Thoracic aorta (tissue), 2 donors: ENCODE results near the gene OR13J1. TPM values are rescaled to one million over a fixed set of nuclear protein-coding genes. Genes with fewer than 3 reads are reported as not detected.

Experiments used
- ATAC-seq: fragments of 150-250 bp; one replicate; pipeline ENCODE4 v1.8.0; 2017; ENCODE audit warnings: low read depth; ENCODE audit not compliant: insufficient number of reproducible peaks, low FRiP score
- DNase-seq: peaks from one replicate; pipeline ENCODE4 v3.0.0-alpha.2; 2020; ENCODE audit warnings: low spot score
- H3K27ac ChIP-seq, 2 donors: fragments of 200-600 bp; sonication (generic); 1 replicate in 1 of 2; 2 replicates in 1 of 2; pipeline ENCODE4 v1.5.1; 2016; ENCODE audit warnings: mild to moderate bottlenecking in 2 of 2, moderate library complexity in 2 of 2
- H3K27me3 ChIP-seq: fragments of 200-600 bp; sonication (generic); replicated peaks from 2 replicates; pipeline ENCODE4 v1.6.0; 2016; ENCODE audit warnings: mild to moderate bottlenecking; ENCODE audit not compliant: insufficient read depth
- H3K36me3 ChIP-seq: fragments of 200-600 bp; sonication (generic); one replicate; pipeline ENCODE4 v1.5.1; 2016
- H3K4me1 ChIP-seq, 2 donors: fragments of 200-600 bp; sonication (generic); 1 replicate in 1 of 2; 2 replicates in 1 of 2; pipeline versions ENCODE4 v1.5.1 to v1.6.0; 2016; ENCODE audit warnings: low read depth in 2 of 2, mild to moderate bottlenecking in 1 of 2; ENCODE audit not compliant: control insufficient read depth in 1 of 2
- H3K4me3 ChIP-seq: fragments of 200-600 bp; sonication (generic); 2 replicates; pipeline ENCODE4 v1.5.1; 2016; ENCODE audit warnings: mild to moderate bottlenecking
- H3K9me3 ChIP-seq: fragments of 200-600 bp; sonication (generic); 2 replicates; pipeline ENCODE4 v1.5.1; 2016
- CTCF ChIP-seq: fragments of 200-600 bp; sonication (generic); IDR thresholded peaks from one replicate; pipeline ENCODE4 v1.5.1; 2019; ENCODE audit warnings: antibody characterized with exemption
- total RNA-seq, 2 donors: library from RNA; depleted of rRNA; stranded (reverse); fragments of >200 nt; gene quantifications; one replicate each; pipeline versions ENCODE4 v1.1.0 to v1.2.3, GENCODE V29; 2016

The OR13J1 gene
- total RNA-seq, 2 donors from 2014 or later, result not detected

DNA sequence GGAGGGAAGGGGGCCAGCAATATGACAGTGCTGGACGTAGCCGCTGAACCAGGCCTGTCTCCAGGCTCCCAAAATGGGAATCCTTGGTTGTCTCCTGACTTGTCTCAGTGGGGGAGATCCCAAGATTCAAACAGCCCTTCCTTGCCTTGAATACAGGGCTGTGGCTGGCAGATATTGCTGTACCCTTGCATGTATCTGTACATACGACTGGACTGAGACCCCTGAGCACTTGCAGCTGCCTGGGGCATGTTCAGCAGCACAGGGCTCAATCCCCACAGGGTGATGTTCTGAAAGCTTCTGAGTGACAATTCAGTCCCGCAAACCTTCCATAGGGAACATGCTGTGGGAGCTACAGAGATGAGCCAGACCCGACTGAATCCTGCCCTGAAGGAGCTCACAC lies 13.3 kb downstream of the OR13J1 start:
- H3K4me3 ChIP-seq, result no peak overlapping the region
- no peaks in the 10 kb centered on the region for H3K27me3 ChIP-seq
- peaks cover 4% of the 10 kb centered on the region for H3K36me3 ChIP-seq
- no peak for ATAC-seq
- no peaks in the 10 kb centered on the region for H3K9me3 ChIP-seq
- no peak for TF ChIP-seq CTCF
- no peaks in the 10 kb centered on the region for H3K4me1 ChIP-seq
- H3K27ac ChIP-seq, result no peak overlapping the region
- DNase-seq, result no peak

- Histone ChIP-seq H3K36me3 (peaks cover 4% of the 10 kb centered on the region), H3K27me3 (no peaks in the 10 kb centered on the region), H3K9me3 (no peaks in the 10 kb centered on the region), H3K4me1 (no peaks in the 10 kb centered on the region), H3K4me3 (no peak overlapping the region), H3K27ac (no peak overlapping the region)
- DNase-seq (no peak), ATAC-seq (no peak)
- no peak for TF ChIP-seq CTCF
Measured at GRCh38 chr9:35856206-35856605, 14.0 kb downstream of the OR13J1 start.

DNA sequence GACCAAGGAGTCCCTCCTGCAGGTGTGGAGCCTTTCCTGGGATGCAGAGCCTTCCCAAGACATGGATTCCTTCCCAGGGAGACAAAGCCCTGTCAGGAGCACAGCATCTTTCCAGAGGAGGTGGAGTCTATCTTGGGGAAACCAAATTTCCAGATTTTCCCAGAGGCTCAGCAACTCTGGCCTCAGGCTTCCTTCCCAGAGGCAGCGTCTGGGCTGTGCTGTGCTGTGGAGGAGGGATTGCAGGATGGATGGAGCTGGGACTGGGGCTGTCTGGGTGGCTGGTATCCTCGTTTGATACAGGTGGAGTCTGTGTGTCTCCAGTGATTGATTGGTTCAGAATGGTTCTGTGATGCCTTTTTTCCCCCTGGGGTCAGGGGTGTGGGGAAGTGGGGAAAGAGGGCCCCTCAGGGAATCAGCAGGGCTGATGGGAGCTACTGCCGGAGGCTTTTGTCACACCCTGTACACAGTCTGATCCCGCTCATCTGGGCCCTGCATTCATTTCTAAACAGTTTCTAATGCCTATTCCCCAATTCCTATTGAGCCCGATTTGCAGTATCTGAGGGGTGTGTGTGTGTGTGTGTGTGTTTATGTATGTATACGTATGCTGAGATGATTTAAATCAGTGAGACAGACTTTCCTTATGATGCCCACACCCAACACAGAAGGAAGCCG lies 16.0 kb downstream of the OR13J1 start:
- TF ChIP-seq CTCF, result no peak
- no peak for ATAC-seq
- no peak overlapping the region for H3K27ac ChIP-seq

DNA sequence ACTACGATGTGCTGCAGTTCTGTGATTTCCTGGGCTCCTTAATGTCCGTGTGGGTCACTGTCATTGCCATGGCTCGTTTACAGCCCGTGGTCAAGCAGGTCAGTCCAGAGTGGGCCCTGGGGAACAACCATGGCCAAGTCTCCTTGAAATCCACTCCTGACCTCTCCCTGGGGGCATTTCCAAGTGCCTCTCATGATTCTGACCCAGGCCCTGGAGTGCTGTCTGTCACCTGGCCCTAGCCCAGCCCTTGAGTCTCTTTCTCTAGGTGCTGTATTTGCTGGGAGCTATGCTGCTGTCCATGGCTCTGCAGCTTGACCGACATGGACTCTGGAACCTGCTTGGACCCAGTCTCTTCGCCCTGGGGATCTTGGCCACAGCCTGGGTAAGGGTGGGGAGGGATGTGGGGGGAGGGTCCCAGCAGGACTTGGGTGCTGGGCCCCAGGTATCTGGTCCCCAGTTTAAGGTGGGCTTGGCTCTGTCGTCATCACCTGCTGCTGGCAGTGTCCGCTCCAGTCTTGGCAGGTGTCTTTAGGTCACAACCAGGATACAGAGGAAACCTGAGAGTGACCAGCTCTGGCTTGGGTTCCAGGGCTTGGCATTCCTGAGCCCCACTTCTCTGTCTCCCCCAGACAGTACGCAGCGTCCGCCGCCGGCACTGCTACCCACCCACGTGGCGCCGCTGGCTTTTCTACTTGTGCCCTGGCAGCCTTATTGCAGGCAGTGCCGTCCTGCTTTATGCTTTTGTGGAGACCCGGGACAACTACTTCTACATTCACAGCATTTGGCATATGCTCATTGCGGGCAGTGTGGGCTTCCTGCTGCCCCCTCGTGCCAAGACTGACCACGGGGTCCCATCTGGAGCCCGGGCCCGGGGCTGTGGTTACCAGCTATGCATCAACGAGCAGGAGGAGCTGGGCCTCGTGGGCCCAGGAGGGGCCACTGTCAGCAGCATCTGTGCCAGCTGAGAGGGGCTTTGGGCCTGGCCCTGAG lies 17.0 kb downstream of the OR13J1 start:
- H3K9me3 ChIP-seq, result no peaks in the 10 kb centered on the region
- DNase-seq (no peak), ATAC-seq (no peak)
- H3K4me1 ChIP-seq, result peaks cover 1 to 6% of the 10 kb centered on the region in 2 donors
- peaks cover 4% of the 10 kb centered on the region for H3K36me3 ChIP-seq
- no peak for TF ChIP-seq CTCF
- H3K27ac ChIP-seq, result no peak overlapping the region
- no peaks in the 10 kb centered on the region for H3K27me3 ChIP-seq
- no peak overlapping the region for H3K4me3 ChIP-seq

More for the DNA sequence above, 16.0 kb downstream of the OR13J1 start:
- no peaks in the 10 kb centered on the region for H3K27me3 ChIP-seq
- DNase-seq, result no peak
- no peaks in the 10 kb centered on the region for H3K9me3 ChIP-seq
- no peaks in the 10 kb centered on the region for H3K4me1 ChIP-seq
- no peak overlapping the region for H3K4me3 ChIP-seq
- peaks cover 4% of the 10 kb centered on the region for H3K36me3 ChIP-seq

DNA sequence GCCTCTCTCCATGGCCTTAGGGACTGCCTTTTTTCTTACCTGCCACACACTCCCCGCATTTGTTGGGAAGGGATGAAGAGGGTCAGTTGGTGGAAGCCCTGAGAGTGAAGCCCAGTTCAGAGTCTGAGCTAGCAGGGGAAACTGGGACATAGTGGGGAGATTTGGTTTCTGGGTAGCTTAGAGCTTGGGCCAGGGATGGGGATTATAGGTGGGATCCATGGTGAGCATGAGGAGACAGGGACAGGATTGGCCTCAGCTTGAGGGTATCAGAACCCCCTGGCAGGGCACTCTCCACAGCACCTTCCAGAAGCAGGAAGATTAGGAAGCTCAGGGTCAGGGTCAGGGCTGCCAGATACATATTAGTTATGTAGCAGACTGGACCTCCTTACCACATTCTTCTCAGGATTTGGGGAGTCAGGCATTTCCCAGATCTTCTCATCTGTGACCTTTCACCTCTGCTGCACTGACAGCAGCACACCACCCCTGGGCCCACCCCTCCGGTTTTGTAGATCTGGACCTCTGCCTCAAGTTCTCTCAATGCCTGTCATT lies 17.9 kb downstream of the OR13J1 start:
- Histone ChIP-seq H3K9me3 (no peaks in the 10 kb centered on the region), H3K4me1 (peaks cover 7 to 14% of the 10 kb centered on the region in 2 donors), H3K27ac (no peak overlapping the region), H3K4me3 (no peak overlapping the region), H3K36me3 (peaks cover 4% of the 10 kb centered on the region), H3K27me3 (no peaks in the 10 kb centered on the region)
- no peak for ATAC-seq
- TF ChIP-seq CTCF, result no peak
- no peak for DNase-seq
